Activated gamma-delta T cell treated with Interleukin-2 at 50 U/mL for 16 hours (primary cell): ENCODE results near the gene KCTD8.
"Not testable (repeated sequence)": the region's sequence is repeated elsewhere in the genome, so short reads cannot be mapped to it uniquely, and the experiment has no call there.

Source experiments
- DNase-seq: peaks from one replicate; pipeline ENCODE4 v3.0.0-alpha.2; 2020

KCTD8 gene

DNA sequence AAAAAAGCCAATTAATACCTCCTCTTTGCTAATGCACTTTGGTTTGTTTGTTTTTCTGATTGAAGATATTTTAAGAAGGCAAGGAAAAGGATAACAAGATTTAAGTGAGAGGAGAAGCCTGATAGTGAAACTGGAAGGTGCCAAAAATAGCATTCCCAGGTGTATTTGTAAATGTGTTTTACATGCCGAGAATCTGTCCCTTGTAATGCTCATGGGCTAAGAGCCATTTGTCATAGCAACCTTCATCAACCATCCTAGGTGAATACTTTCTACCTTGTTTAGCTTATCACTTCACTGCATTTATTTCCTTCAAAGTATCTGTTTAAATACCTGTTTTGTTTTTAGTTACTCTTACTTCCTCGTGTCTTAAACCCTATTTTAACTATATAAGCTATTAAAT is 127.8 kb downstream of the KCTD8 start:
- DNase-seq: no peak

DNA sequence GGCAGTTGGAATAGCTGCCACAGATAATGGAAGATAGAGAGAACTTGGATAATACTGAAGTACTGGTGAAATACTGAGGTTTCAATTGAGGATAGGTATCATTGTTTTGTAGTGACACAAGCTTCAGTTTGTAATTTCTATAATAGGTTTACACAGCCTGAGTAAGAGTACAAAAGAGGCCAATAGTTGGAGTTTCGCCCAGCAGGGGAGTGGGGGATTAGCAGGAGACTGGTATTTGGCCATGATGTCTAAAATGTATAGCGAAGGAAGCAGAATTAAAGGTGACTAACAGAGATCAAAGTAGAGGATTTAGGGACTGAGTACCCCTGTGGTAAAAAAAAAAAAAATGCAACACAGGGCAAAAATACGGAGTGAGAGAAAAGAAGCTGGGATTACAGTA is 129.5 kb downstream of the KCTD8 start:
- DNase-seq: no peak

DNA sequence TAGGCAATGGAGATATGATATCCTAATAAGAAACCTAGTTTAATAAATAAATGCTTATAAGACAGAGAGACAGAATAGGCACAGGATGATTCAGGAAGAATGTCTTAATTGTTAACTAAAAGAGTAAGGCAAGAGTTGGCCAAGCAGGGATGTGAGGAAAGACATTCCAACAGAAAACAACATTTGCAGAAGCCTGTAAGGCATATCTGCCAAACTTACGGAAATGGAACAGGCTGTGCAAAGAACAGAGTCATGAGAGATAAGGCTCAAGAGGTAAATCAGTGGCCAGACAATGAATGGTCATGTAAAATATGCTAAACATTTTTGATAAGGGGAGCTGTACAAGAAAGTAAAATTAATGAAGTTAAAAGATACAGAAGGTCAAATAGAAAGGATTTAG is 134.9 kb downstream of the KCTD8 start:
- DNase-seq: no peak

- no peak for DNase-seq
Measured at GRCh38 chr4:44287505-44287904, 161.1 kb downstream of the KCTD8 start.

DNA sequence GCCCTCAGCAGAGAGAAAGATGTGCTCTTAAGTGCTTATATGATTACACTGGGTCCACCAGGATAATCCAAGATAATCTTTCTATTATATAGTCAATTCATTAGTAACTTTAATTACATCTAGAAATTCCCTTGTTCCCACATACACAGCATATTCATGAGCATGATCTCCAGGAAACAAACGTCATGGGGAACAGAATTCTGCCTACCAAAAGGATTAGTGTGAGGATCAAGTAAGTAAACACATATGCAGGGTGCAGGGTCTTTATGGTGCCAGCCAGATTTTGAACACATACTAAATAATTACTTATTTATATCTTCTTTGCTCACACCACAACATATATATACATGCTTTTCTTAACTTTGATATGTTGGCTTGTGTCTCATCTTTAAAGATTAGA is 169.1 kb downstream of the KCTD8 start:
- DNase-seq: no peak

GRCh38 chr4:44279066-44279465 is 169.5 kb downstream of the KCTD8 start:
- DNase-seq: no peak

GRCh38 chr4:44257461-44257860 is 191.1 kb downstream of the KCTD8 start:
- DNase-seq: no peak

- DNase-seq: no peak
Measured at GRCh38 chr4:44256414-44256813, 192.2 kb downstream of the KCTD8 start.

DNA sequence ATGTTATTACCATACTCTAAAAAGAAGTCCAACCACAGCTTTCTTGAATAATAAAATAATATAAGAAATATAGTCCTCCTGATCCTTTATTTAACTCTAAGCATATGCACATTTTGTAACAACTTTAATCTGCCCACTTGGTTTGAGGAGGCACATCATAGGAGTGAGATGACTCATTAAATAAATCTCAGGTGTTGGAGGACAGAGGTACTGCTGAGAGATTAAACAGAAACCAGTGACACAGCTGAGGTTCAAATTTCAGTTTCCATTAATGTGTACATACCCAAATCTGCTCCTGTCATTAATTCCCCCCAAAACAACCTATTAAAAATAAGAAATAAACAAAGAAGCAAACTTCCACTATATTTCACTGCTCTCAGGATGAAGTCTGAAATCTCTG is 211.0 kb downstream of the KCTD8 start:
- no peak for DNase-seq

- DNase-seq: no peak
Measured at GRCh38 chr4:44235897-44236296, 212.7 kb downstream of the KCTD8 start.

- DNase-seq: no peak
Measured at GRCh38 chr4:44232262-44232661, 216.3 kb downstream of the KCTD8 start.

- DNase-seq: no peak
Measured at GRCh38 chr4:44231006-44231405, 217.6 kb downstream of the KCTD8 start.

GRCh38 chr4:44228326-44228725 is 220.3 kb downstream of the KCTD8 start:
- no peak for DNase-seq

- DNase-seq: no peak
Measured at GRCh38 chr4:44221407-44221806, 227.2 kb downstream of the KCTD8 start.

GRCh38 chr4:44210750-44211149 is 237.9 kb downstream of the KCTD8 start:
- DNase-seq: no peak

GRCh38 chr4:44196796-44197195 is 251.8 kb downstream of the KCTD8 start:
- DNase-seq: no peak

- DNase-seq: no peak
Measured at GRCh38 chr4:44194365-44194764, 254.2 kb downstream of the KCTD8 start.

DNA sequence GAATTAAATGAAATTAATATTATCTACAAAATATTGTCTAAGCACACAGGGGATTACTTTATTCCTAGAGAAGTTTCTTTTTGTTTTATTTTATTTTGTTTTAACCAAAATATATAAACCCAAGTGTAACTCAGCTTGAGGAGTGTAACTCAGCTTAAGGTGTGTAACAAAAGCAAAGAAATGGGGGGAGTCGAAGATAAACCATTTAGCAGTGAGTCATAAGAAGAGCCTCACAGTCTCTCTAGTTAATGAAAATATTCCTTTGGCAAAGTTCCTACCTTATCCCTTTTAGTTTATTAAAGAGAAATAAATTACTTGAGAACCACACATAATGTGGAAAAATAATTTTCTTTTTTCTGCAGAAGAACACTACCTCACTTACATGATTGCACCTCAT is 261.8 kb downstream of the KCTD8 start:
- no peak for DNase-seq

DNA sequence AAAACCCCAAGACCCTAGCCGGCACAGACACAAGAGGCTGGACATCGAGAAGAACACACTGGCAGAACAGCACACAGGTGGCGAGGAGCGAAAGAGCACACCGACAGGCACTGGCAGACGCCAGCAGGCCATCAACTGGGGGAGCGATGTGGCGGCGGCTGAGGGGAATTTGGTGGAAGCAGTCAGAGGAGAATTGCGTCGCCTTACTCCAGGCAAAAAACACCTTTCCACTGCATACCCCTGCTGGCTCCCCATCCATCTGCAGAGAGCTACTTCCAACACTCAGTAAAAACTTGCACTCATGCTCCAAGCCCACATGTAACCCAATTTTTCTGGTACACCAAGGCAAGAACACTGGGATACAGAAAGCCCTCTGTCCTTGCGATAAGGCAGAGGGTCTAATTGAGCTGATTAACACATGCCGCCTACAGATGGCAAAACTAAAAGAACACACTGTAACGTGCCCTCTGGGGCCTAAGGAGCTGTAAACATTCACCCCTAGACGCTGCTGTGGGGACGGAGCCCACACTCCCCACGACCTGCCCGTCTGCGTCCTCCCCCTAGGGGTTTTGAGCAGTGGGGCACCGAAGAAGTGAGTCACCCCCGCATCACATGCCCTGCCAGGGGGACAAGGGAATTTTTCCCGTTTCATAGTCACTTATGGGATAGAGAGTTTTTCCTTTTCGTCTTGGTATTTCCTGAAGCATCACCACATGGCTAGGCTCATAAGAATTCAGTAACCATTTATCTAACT is 262.3 kb downstream of the KCTD8 start:
- no peak for DNase-seq

- DNase-seq: not testable (repeated sequence)
Measured at GRCh38 chr4:44181491-44182349, 266.9 kb downstream of the KCTD8 start.

DNA sequence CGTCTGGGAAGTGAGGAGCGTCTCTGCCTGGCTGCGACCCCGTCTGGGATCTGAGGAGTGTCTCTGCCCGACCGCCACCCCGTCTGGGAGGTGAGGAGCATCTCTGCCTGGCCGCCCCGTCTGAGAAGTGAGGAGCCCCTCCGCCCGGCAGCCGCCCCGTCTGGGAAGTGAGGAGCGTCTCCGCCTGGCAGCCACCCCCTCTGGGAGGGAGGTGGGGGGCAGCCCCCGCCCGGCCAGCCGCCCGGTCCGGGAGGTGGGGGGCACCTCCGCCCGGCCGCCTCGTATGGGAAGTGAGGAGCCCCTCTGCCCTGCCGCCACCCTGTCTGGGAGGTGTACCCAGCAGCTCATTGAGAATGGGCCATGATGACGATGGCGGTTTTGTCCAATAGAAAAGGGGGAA is 280.8 kb downstream of the KCTD8 start:
- not testable (repeated sequence) for DNase-seq

GRCh38 chr4:44165938-44166337 is 282.7 kb downstream of the KCTD8 start:
- DNase-seq: no peak

DNA sequence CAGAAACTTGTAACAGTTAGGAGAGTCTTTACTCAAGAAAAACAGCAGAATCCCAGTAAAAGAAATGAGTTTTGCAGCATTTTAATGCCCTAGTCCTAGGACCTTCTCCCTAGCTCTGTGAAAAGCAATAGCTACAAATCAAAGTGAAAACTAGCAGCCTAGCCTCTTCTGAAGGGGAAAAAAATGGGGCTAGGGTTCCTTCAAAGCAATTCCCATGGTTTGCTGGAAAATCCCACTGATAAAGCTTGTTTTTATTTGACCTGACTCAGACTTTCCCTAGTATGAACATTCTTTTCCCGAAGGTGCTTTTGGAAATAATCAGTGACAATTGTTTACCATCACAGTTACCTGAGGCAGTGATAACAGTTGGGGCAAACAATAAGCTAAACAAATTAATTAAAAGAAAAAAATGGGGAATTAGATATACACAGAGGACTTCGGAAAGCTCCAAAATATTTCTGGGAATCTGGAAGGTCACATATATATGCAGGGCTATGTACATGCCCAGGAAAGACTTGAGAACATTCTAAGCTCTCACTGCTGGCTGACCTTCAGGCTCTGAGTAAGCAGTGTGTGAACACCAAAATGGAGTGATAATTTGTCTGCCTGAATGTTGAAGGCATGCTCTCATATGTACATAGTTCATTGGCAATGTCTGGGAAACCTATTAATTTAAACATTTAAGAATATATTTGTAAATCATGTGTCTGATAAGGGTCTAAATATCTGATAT is 285.9 kb downstream of the KCTD8 start:
- DNase-seq: no peak

DNA sequence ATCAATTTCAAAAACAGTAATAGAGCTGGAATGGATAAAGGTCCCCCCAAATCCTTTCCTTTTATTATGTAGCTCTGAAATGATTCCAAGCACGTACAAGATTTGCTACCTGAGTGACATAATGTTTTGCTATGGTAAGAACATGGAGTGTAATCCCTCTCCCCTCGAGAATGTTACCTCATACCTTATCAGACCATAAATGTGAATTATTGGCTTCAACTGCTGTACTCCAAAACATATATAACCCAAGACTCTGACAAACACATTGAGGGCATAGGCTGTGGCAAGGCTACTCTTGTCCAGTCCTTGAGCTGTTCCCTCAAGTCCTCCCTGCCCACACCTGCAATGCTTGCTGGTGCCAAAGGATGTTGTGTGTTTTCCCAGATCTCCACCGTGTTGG is 286.9 kb downstream of the KCTD8 start:
- no peak for DNase-seq
